GM12875 (cell line): ENCODE data around the gene IGDCC3.

ENCODE experiments used
- H3K4me3 ChIP-seq: one replicate; pipeline ENCODE4 v1.5.1; 2011; ENCODE audit warnings: low read depth, low read length, control low read depth
- CTCF ChIP-seq: IDR thresholded peaks from 2 replicates; pipeline ENCODE4 v1.5.1; 2011; ENCODE audit warnings: low read depth, mild to moderate bottlenecking, control low read depth, inconsistent platforms, low read length, moderate library complexity, borderline replicate concordance; ENCODE audit not compliant: insufficient read depth

IGDCC3 gene

GRCh38 chr15:65304381-65305149 lies 73.2 kb downstream of the IGDCC3 start, which contains the start of gene RNU5B-1:
Gene RNU5B-1, plus strand, starts transcription at chr15:65304677.
- peak within 1 kb of the TSS; percentile 55 for H3K4me3 ChIP-seq
- TF ChIP-seq CTCF = peak; percentile 78; the same call in 1 of the 2 replicates

DNA sequence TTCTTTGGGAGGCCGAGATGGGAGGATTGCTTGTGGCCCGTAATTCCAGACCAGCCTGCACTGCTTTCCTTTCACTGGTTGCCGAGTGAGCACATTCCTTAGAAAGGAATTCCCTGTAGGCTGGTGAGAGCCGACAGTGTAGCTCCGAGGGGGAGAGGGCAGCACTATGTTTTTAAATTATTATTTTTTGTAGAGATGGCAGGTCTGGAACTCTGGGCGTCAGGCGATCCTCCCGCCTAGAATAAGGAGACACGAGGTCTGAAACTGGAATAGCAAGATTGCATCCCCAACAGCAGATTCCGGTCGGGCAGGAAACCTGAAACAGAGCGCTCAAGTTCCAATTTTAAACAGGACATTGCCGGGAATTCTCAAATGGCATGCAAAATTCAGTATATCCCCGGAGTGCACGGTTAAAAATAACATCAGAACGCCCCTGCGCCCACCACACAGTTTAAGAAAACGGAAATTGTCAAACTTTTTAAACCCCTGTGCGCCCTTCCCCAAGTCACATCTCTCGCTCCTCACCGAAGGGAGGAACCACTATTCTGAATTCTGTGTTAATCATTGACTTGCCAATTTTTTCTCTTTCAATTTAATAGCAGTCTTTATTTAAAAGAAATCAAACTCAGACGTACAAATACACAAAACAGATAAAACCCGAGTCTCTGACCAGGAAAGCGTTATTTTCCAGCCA lies 74.0 kb downstream of the IGDCC3 start:
- H3K4me3 ChIP-seq = peak overlapping the region; percentile 55
- TF ChIP-seq CTCF = no peak; the same call in 1 of the 2 replicates

- TF ChIP-seq CTCF = no peak
Observed at GRCh38 chr15:65302061-65302460, 75.7 kb downstream of the IGDCC3 start.

GRCh38 chr15:65300924-65301441 lies 76.8 kb downstream of the IGDCC3 start:
- no peak for TF ChIP-seq CTCF
- no peak overlapping the region for H3K4me3 ChIP-seq

More at GRCh38 chr15:65302061-65302460, 75.7 kb downstream of the IGDCC3 start:
- H3K4me3 ChIP-seq = no peak overlapping the region

- TF ChIP-seq CTCF = no peak
- no peak overlapping the region for H3K4me3 ChIP-seq
Observed at GRCh38 chr15:65298731-65299130, 79.1 kb downstream of the IGDCC3 start.

GRCh38 chr15:65292938-65293518 lies 84.8 kb downstream of the IGDCC3 start:
- H3K4me3 ChIP-seq = no peak overlapping the region
- no peak for TF ChIP-seq CTCF

DNA sequence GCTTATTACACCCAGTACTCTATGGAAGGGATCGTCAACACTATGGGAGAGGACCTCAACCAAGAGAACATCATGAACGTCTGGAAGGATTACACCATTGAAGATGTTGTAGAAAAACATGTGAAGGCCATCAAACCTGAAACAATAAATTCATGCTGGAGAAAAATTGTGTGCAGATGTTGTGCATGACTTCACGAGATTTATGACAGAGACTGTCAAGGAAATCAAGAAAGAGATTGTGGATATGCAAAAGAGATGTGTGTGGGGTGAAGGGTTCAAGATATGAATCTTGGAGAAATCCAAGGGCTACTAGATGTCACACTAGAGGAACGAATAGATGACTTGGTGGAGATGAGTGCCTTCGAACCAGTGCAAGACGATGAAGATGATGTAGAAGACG lies 87.6 kb downstream of the IGDCC3 start:
- no peak for TF ChIP-seq CTCF
- H3K4me3 ChIP-seq = no peak overlapping the region
